ENCODE measurements around the gene PTPRN2. TPM values are rescaled to one million over a fixed set of nuclear protein-coding genes. Genes with fewer than 3 reads are reported as not detected.

The PTPRN2 gene
- total and polyA plus RNA-seq, 7 donors: 3.2 to 7.1 (median 5.5) TPM

DNA sequence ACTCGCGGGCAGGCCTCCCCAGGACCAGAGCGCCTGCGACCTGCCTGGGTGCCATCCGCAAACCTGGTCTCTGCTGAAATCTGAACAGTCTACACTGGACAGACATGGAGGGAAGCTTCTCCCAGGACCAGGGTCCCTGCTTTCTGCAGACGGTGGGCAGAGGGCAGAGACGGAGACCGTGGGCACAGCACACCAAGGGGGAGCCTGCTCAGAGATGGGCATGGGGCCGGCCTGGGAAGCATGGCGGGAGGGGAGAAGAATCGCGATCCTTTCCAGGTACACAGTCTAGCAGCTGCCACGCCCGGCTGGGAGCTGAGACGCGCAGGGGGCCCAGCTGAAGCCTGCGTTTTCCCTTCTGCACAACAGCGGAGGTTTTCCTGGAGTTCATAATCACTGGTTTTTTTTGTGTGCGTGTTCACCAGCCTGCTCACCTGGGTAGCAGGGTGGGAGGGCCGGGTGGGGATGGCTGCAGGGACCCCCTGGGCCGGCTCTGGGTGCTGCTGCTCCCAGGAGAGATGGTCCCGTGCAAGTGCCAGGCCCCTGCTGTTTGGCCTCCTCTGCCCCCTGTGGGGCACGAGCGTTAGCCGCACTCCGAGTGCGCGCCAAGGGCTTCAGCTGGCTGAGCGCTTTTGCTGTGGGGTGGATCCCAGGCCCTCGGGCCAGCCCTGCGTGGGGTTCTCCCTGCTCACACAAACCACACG lies 802.0 kb downstream of the PTPRN2 start:
- Histone ChIP-seq H3K4me3 (no peak overlapping the region), H3K4me1 (no peaks in the 10 kb centered on the region), H3K27ac (no peak overlapping the region), H3K9me3 (no peaks in the 10 kb centered on the region), H3K27me3 (no peaks in the 10 kb centered on the region), H3K36me3 (no peaks in the 10 kb centered on the region)
- intact Hi-C loops (cut with DNase I): no loop called here
- 86 to 89% methylated on average over 32 of the region's 32 CpGs for WGBS, 2 donors
- no peak for DNase-seq
- TF ChIP-seq CTCF (IDR thresholded peaks at IDR 0.05): no peak
- no peak for TF ChIP-seq EP300 (IDR thresholded peaks at IDR 0.05)
- TF ChIP-seq POLR2AphosphoS5 (IDR thresholded peaks at IDR 0.05): no peak
- TF ChIP-seq POLR2A (IDR thresholded peaks at IDR 0.05): no peak

- no peaks in the 10 kb centered on the region for H3K36me3 ChIP-seq
- TF ChIP-seq CTCF (IDR thresholded peaks at IDR 0.05): no peak
- no peak for TF ChIP-seq EP300 (IDR thresholded peaks at IDR 0.05)
- no peak for TF ChIP-seq POLR2A (IDR thresholded peaks at IDR 0.05)
- TF ChIP-seq POLR2AphosphoS5 (IDR thresholded peaks at IDR 0.05): no peak
- intact Hi-C loops (cut with DNase I): no loop called here
- no peaks in the 10 kb centered on the region for H3K4me1 ChIP-seq
- no peak overlapping the region for H3K4me3 ChIP-seq
- no peaks in the 10 kb centered on the region for H3K27me3 ChIP-seq
- H3K27ac ChIP-seq: no peak overlapping the region
- no peak for DNase-seq
- H3K9me3 ChIP-seq: no peaks in the 10 kb centered on the region
- WGBS, 2 donors: 88 to 91% methylated on average over 26 of the region's 26 CpGs
Observed at GRCh38 chr7:157784979-157785441, 802.6 kb downstream of the PTPRN2 start.

DNA sequence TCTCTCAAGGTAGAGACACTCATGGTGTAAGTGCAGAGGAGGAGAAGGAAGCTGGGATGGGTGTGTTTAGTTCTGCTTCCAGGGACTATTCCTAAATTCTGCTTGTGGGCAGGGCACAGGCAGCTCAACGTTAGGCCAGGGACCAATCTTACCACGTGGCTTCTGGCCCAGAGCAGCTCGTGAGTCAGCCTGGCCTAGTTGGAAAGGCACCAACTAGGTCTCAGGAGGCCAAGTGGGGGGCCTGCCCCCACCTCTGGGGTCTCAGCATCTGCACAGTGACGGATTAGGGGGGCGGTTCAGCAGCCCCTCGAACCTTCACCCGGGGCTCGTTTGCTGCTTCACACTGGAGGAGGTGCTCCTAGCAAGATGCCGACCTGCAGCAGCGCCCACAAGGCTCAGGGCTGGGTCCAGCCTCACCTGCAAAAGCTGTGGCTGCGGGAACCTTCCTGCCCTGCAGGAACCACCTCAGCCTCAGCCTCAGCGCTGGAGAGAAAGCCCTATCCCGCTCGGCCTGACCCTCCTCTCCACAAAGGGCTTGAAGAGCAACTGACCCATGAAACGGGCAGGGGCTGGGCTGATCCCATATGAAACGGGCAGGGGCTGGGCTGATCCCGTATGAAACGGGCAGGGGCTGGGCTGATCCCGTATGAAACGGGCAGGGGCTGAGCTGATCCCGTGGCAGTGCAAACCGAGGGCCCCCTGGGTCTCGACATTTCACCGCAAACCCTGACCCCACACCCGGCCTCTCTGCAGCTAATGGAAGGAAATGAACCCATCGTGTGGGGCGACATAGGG lies 803.4 kb downstream of the PTPRN2 start:
- 76 to 81% methylated on average over 27 of the region's 27 CpGs for WGBS, 2 donors
- Histone ChIP-seq H3K27me3 (peaks cover 0 to 4% (median 4%) of the 10 kb centered on the region in 3 donors), H3K9me3 (no peaks in the 10 kb centered on the region), H3K4me3 (no peak overlapping the region), H3K27ac (no peak overlapping the region), H3K4me1 (no peaks in the 10 kb centered on the region), H3K36me3 (no peaks in the 10 kb centered on the region)
- TF ChIP-seq POLR2A (IDR thresholded peaks at IDR 0.05) (no peak), POLR2AphosphoS5 (IDR thresholded peaks at IDR 0.05) (no peak), EP300 (IDR thresholded peaks at IDR 0.05) (no peak), CTCF (IDR thresholded peaks at IDR 0.05) (no peak)
- DNase-seq: no peak
- intact Hi-C loops (cut with DNase I): no loop called here

DNA sequence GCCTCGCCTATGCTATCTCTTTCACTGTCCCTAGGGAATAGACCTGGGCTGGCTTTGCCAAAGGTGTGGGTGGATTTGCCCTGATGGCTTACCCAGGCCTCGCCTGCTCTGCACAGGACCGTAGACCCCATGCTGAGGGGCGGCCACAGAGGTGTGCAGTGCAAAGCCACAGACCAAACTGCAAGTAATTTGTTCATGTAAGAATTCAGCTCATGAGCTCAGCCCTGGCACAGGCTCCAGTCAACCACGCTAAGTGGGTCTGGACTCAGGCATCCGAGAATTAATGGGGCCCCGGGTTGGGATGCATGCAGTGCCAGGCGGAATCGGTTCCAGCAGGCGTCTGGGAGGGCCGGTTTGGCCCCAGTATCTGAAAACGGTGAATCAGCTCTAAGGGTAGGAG lies 805.6 kb downstream of the PTPRN2 start:
- DNase-seq: no peak

More for the DNA sequence above, 805.6 kb downstream of the PTPRN2 start:
- Histone ChIP-seq H3K36me3 (no peaks in the 10 kb centered on the region), H3K4me3 (no peak overlapping the region), H3K27me3 (peaks cover 0 to 15% (median 8%) of the 10 kb centered on the region in 3 donors), H3K27ac (no peak overlapping the region), H3K9me3 (no peaks in the 10 kb centered on the region), H3K4me1 (no peaks in the 10 kb centered on the region)
- no peak for TF ChIP-seq POLR2A (IDR thresholded peaks at IDR 0.05)
- no peak for TF ChIP-seq CTCF (IDR thresholded peaks at IDR 0.05)
- no peak for TF ChIP-seq EP300 (IDR thresholded peaks at IDR 0.05)
- TF ChIP-seq POLR2AphosphoS5 (IDR thresholded peaks at IDR 0.05): no peak
- 89 to 94% methylated on average over 12 of the region's 12 CpGs for WGBS, 2 donors
- intact Hi-C loops (cut with DNase I): no loop called here

Measured in sigmoid colon (tissue), 7 donors.